Measurements from ENCODE around the gene SLC24A4.

The SLC24A4 gene

GRCh38 chr14:92353447-92353846 is 30.5 kb downstream of the SLC24A4 start:
- DNase-seq (ENCODE audit: low spot score in 2 of 2) (no peak), ATAC-seq (replicated peaks; ENCODE audit: extremely low read depth, poor library complexity, severe bottlenecking) (no peak)
- H3K4me3 Mint-ChIP-seq = no peak overlapping the region
- peaks cover 2% of the 10 kb centered on the region for H3K36me3 Mint-ChIP-seq (ENCODE audit: insufficient read depth)
- H3K9me3 Mint-ChIP-seq = no peaks in the 10 kb centered on the region
- no peak overlapping the region for H3K27ac Mint-ChIP-seq (ENCODE audit: low read depth)
- H3K4me1 Mint-ChIP-seq = no peaks in the 10 kb centered on the region
- H3K27me3 Mint-ChIP-seq = no peaks in the 10 kb centered on the region

GRCh38 chr14:92356677-92357076 is 33.7 kb downstream of the SLC24A4 start:
- Mint-ChIP-seq H3K4me3 (no peak overlapping the region), H3K9me3 (no peaks in the 10 kb centered on the region), H3K27me3 (peaks cover 15% of the 10 kb centered on the region), H3K27ac (ENCODE audit: low read depth) (no peak overlapping the region), H3K36me3 (ENCODE audit: insufficient read depth) (peaks cover 2% of the 10 kb centered on the region), H3K4me1 (no peaks in the 10 kb centered on the region)
- no peak for DNase-seq (ENCODE audit: low spot score in 2 of 2)
- ATAC-seq (replicated peaks; ENCODE audit: extremely low read depth, poor library complexity, severe bottlenecking) = no peak

- Mint-ChIP-seq H3K4me1 (no peaks in the 10 kb centered on the region), H3K27me3 (peaks cover 56% of the 10 kb centered on the region), H3K36me3 (ENCODE audit: insufficient read depth) (no peaks in the 10 kb centered on the region), H3K27ac (ENCODE audit: low read depth) (no peak overlapping the region), H3K4me3 (no peak overlapping the region), H3K9me3 (no peaks in the 10 kb centered on the region)
- no peak for DNase-seq (ENCODE audit: low spot score in 2 of 2)
- ATAC-seq (replicated peaks; ENCODE audit: extremely low read depth, poor library complexity, severe bottlenecking) = no peak
These were observed 37.8 kb downstream of the SLC24A4 start for GRCh38 chr14:92360651-92361370.

GRCh38 chr14:92362781-92363235 is 39.8 kb downstream of the SLC24A4 start:
- Mint-ChIP-seq H3K27ac (ENCODE audit: low read depth) (no peak overlapping the region), H3K36me3 (ENCODE audit: insufficient read depth) (no peaks in the 10 kb centered on the region), H3K27me3 (peaks cover 65% of the 10 kb centered on the region), H3K4me1 (no peaks in the 10 kb centered on the region), H3K9me3 (no peaks in the 10 kb centered on the region), H3K4me3 (no peak overlapping the region)
- no peak for ATAC-seq (replicated peaks; ENCODE audit: extremely low read depth, poor library complexity, severe bottlenecking)
- DNase-seq (ENCODE audit: low spot score in 2 of 2) = no peak

- Mint-ChIP-seq H3K9me3 (no peaks in the 10 kb centered on the region), H3K27me3 (peaks cover 61% of the 10 kb centered on the region), H3K4me1 (no peaks in the 10 kb centered on the region), H3K36me3 (ENCODE audit: insufficient read depth) (no peaks in the 10 kb centered on the region), H3K4me3 (no peak overlapping the region), H3K27ac (ENCODE audit: low read depth) (no peak overlapping the region)
- DNase-seq (ENCODE audit: low spot score in 2 of 2) (no peak), ATAC-seq (replicated peaks; ENCODE audit: extremely low read depth, poor library complexity, severe bottlenecking) (no peak)
These were observed 43.3 kb downstream of the SLC24A4 start for GRCh38 chr14:92366237-92366636.

GRCh38 chr14:92368001-92368400 is 45.0 kb downstream of the SLC24A4 start:
- Mint-ChIP-seq H3K4me1 (no peaks in the 10 kb centered on the region), H3K4me3 (no peak overlapping the region), H3K36me3 (ENCODE audit: insufficient read depth) (no peaks in the 10 kb centered on the region), H3K9me3 (no peaks in the 10 kb centered on the region), H3K27ac (ENCODE audit: low read depth) (no peak overlapping the region), H3K27me3 (peaks cover 43% of the 10 kb centered on the region)
- DNase-seq (ENCODE audit: low spot score in 2 of 2) = no peak
- no peak for ATAC-seq (replicated peaks; ENCODE audit: extremely low read depth, poor library complexity, severe bottlenecking)

- no peak for ATAC-seq (replicated peaks; ENCODE audit: extremely low read depth, poor library complexity, severe bottlenecking)
These were observed 46.1 kb downstream of the SLC24A4 start for GRCh38 chr14:92369097-92369496.

GRCh38 chr14:92372230-92372629 is 49.3 kb downstream of the SLC24A4 start:
- Mint-ChIP-seq H3K4me3 (no peak overlapping the region), H3K36me3 (ENCODE audit: insufficient read depth) (no peaks in the 10 kb centered on the region), H3K4me1 (no peaks in the 10 kb centered on the region), H3K27me3 (peaks cover 12% of the 10 kb centered on the region), H3K27ac (ENCODE audit: low read depth) (no peak overlapping the region), H3K9me3 (no peaks in the 10 kb centered on the region)
- no peak for ATAC-seq (replicated peaks; ENCODE audit: extremely low read depth, poor library complexity, severe bottlenecking)
- no peak for DNase-seq (ENCODE audit: low spot score in 2 of 2)

More at GRCh38 chr14:92369097-92369496, 46.1 kb downstream of the SLC24A4 start:
- peaks cover 32% of the 10 kb centered on the region for H3K27me3 Mint-ChIP-seq
- no peak overlapping the region for H3K4me3 Mint-ChIP-seq
- H3K27ac Mint-ChIP-seq (ENCODE audit: low read depth) = no peak overlapping the region
- no peaks in the 10 kb centered on the region for H3K36me3 Mint-ChIP-seq (ENCODE audit: insufficient read depth)
- H3K4me1 Mint-ChIP-seq = no peaks in the 10 kb centered on the region
- H3K9me3 Mint-ChIP-seq = no peaks in the 10 kb centered on the region
- DNase-seq (ENCODE audit: low spot score in 2 of 2) = no peak

GRCh38 chr14:92373336-92373735 is 50.4 kb downstream of the SLC24A4 start:
- H3K36me3 Mint-ChIP-seq (ENCODE audit: insufficient read depth) = peaks cover 2% of the 10 kb centered on the region
- ATAC-seq (replicated peaks; ENCODE audit: extremely low read depth, poor library complexity, severe bottlenecking) (no peak), DNase-seq (ENCODE audit: low spot score in 2 of 2) (no peak)
- H3K4me1 Mint-ChIP-seq = no peaks in the 10 kb centered on the region
- no peak overlapping the region for H3K4me3 Mint-ChIP-seq
- peaks cover 1% of the 10 kb centered on the region for H3K27me3 Mint-ChIP-seq
- H3K9me3 Mint-ChIP-seq = no peaks in the 10 kb centered on the region
- H3K27ac Mint-ChIP-seq (ENCODE audit: low read depth) = no peak overlapping the region

GRCh38 chr14:92380131-92380530 is 57.2 kb downstream of the SLC24A4 start:
- no peak overlapping the region for H3K27ac Mint-ChIP-seq (ENCODE audit: low read depth)
- peaks cover 5% of the 10 kb centered on the region for H3K4me1 Mint-ChIP-seq
- no peak for ATAC-seq (replicated peaks; ENCODE audit: extremely low read depth, poor library complexity, severe bottlenecking)
- H3K4me3 Mint-ChIP-seq = no peak overlapping the region
- H3K36me3 Mint-ChIP-seq (ENCODE audit: insufficient read depth) = peaks cover 2% of the 10 kb centered on the region
- no peaks in the 10 kb centered on the region for H3K27me3 Mint-ChIP-seq
- H3K9me3 Mint-ChIP-seq = no peaks in the 10 kb centered on the region
- DNase-seq (ENCODE audit: low spot score in 2 of 2) = no peak

- ATAC-seq (replicated peaks; ENCODE audit: extremely low read depth, poor library complexity, severe bottlenecking) (no peak), DNase-seq (ENCODE audit: low spot score in 2 of 2) (no peak)
- Mint-ChIP-seq H3K36me3 (ENCODE audit: insufficient read depth) (peaks cover 2% of the 10 kb centered on the region), H3K27ac (ENCODE audit: low read depth) (no peak overlapping the region), H3K9me3 (no peaks in the 10 kb centered on the region), H3K4me3 (no peak overlapping the region), H3K27me3 (no peaks in the 10 kb centered on the region), H3K4me1 (peaks cover 5% of the 10 kb centered on the region)
These were observed 57.6 kb downstream of the SLC24A4 start for GRCh38 chr14:92380582-92380981.

GRCh38 chr14:92382677-92383076 is 59.7 kb downstream of the SLC24A4 start:
- H3K9me3 Mint-ChIP-seq = no peaks in the 10 kb centered on the region
- ATAC-seq (replicated peaks; ENCODE audit: extremely low read depth, poor library complexity, severe bottlenecking) = no peak
- H3K27me3 Mint-ChIP-seq = no peaks in the 10 kb centered on the region
- H3K4me1 Mint-ChIP-seq = peaks cover 5% of the 10 kb centered on the region
- no peak overlapping the region for H3K27ac Mint-ChIP-seq (ENCODE audit: low read depth)
- no peak for DNase-seq (ENCODE audit: low spot score in 2 of 2)
- H3K36me3 Mint-ChIP-seq (ENCODE audit: insufficient read depth) = no peaks in the 10 kb centered on the region
- H3K4me3 Mint-ChIP-seq = no peak overlapping the region

GRCh38 chr14:92383805-92384204 is 60.8 kb downstream of the SLC24A4 start:
- peaks cover under 1% of the 10 kb centered on the region for H3K4me1 Mint-ChIP-seq
- no peaks in the 10 kb centered on the region for H3K9me3 Mint-ChIP-seq
- no peaks in the 10 kb centered on the region for H3K36me3 Mint-ChIP-seq (ENCODE audit: insufficient read depth)
- no peaks in the 10 kb centered on the region for H3K27me3 Mint-ChIP-seq
- ATAC-seq (replicated peaks; ENCODE audit: extremely low read depth, poor library complexity, severe bottlenecking) (no peak), DNase-seq (ENCODE audit: low spot score in 2 of 2) (no peak)
- no peak overlapping the region for H3K27ac Mint-ChIP-seq (ENCODE audit: low read depth)
- no peak overlapping the region for H3K4me3 Mint-ChIP-seq
